ENCODE results near the gene COA1.
"Not testable (repeated sequence)": the region's sequence is repeated elsewhere in the genome, so short reads cannot be mapped to it uniquely, and the experiment has no call there.

The COA1 gene

GRCh38 chr7:43729214-43729923, at the start of gene COA1:
Gene COA1 (minus strand): TSS chr7:43729523. CDS start chr7:43648614, 80,909 bp downstream.
- DNase-seq = peak; percentile 93

DNA sequence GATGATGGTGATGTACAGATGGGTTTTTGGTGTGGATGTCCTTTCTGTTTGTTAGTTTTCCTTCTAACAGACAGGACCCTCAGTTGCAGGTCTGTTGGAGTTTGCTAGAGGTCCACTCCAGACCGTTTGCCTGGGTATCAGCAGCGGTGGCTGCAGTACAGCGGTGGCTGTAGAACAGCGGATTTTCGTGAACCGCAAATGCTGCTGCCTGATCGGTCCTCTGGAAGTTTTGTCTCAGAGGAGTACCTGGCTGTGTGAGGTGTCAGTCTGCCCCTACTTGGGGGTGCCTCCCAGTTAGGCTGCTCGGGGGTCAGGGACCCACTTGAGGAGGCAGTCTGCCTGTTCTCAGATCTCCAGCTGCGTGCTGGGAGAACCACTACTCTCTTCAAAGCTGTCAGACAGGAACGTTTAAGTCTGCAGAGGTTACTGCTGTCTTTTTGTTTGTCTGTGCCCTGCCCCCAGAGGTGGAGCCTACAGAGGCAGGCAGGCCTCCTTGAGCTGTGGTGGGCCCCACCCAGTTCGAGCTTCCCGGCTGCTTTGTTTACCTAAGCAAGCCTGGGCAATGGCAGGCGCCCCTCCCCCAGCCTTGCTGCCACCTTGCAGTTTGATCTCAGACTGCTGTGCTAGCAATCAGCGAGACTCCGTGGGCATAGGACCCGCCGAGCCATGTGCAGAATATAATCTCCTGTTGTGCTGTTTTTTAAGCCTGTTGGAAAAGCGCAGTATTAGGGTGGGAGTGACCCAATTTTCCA, 49.1 kb upstream of the COA1 start:
- not testable (repeated sequence) for DNase-seq

DNA sequence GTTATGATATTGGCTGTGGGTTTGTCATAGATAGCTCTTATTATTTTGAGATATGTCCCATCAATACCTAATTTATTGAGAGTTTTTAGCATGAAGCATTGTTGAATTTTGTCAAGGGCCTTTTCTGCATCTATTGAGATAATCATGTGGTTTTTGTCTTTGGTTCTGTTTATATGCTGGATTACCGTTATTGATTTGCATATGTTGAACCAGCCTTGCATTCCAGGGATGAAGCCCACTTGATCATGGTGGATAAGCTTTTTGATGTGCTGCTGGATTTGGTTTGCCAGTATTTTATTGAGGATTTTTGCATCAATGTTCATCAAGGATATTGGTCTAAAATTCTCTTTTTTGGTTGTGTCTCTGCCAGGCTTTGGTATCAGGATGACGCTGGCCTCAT, 45.9 kb upstream of the COA1 start:
- DNase-seq = not testable (repeated sequence)

DNA sequence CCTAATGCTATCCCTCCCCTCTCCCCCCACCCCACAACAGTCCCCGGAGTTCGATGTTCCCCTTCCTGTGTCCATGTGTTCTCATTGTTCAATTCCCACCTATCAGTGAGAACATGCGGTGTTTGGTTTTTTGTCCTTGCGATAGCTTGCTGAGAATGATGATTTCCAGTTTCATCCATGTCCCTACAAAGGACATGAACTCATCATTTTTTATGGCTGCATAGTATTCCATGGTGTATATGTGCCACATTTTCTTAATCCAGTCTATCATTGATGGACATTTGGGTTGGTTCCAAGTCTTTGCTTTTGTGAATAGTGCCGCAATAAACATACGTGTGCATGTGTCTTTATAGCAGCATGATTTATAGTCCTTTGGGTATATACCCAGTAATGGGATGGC, 43.9 kb upstream of the COA1 start:
- not testable (repeated sequence) for DNase-seq

DNA sequence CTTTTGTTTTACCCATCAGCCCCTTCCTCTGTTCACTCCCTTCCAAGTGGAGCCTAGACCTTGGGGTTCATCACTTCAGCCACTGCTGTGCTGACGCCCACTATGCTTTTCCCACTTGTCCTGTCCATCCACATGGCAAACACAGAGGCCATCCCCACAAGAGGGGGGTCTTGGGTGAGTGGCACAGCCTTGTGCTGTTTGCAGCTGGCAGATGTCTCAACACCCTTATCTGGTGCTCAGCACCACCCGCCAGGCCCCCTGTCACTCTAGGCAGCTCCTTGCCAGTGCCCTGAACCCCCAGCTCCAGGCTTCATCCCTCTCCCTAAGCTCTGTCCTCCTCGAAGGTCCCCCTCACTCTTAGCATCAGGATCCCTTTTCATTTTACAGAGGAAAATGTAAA, 42.2 kb upstream of the COA1 start:
- peak; percentile 38 for DNase-seq

DNA sequence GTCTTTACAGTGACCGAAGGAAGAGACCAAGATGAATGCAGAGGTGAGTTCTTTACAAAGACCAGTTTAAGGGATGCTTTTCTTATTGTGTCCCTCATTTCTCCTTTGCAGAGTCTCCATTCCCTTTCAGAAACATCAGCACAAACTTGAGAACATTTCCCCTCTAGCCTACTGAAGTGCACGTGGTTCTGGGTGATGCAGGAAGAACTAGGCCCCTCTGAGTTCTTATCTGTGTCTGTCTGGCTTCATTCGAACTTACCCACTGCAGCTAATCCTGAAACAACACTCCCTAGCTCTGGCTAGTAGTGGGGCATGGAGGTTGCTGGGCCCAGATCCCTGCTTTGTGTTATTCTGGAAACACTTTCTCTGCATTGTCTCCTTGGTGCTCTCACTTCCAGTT, 41.8 kb upstream of the COA1 start:
- DNase-seq = peak; percentile 32

DNA sequence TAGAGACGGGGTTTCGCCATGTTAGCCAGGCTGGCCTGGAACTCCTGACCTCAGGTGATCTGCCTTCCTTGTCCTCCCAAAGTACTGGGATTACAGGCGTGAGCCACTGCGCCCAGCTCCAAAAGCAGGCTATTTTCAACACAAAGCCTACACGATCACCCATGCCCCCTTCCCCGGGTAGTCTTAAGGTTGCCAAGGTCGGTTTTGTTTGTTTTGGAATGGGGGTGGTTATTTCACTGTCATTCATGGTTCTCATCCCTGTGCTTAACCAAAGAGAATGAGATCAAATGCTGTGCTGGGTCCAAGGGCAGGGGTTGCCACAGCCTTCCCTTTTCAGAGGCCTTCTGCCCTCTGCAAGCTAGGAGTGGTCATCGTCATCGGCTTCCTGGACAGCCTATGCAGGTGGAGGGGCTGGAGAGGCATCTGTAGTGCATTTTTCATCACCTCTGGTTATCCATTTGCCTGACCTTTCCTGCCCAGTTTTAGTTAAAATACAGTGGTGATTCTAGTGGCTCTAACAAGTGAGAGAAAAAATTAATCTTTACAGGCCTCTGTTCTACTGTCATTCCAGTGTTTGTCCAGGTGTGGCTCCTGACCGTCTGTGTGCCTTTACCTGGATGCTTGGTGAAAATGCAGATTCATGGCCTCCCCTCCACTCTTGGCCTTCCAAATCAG, 40.6 kb upstream of the COA1 start:
- peak; percentile 10 for DNase-seq

DNA sequence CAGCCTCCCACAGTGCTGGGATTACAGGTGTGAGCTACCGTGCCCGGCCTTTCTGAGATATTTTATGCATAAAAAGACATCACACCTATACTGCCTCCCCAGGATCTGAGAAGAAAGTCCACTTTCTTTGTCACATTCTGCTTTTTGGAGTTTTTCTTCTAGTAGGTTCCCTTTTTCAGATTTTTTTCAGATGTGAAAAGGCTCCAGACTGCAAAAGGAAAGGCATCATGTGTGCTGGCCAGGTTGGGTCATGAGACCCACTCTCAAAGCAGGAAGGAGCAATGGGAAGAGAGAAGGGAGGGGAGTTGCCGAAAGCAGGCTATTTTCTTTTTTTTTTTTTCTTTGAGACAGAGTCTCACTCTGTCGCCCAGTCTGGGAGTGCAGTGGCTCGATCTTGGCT, 40.0 kb upstream of the COA1 start:
- DNase-seq = peak; percentile 12

DNA sequence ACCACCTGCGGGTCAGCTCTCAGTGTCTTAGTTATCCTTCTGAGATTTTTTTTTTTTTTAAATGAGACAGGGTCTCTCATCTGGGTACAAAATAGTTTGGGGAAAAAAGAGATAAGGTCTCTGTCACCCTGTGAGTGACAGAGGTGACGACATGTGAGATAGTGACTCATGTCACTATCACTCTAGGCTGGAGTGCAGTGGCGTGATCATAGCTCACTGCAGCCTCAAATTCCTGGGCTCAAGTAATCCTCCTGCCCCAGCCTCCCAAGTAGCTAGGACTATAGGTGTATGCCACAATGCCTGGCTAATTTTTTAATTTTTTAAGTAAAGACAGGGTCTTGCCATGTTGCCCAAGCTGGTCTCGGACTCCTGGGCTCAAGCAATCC, 39.6 kb upstream of the COA1 start:
- DNase-seq = peak; percentile 22

- no peak for DNase-seq
Observed at GRCh38 chr7:43768201-43768886, 39.0 kb upstream of the COA1 start.

DNA sequence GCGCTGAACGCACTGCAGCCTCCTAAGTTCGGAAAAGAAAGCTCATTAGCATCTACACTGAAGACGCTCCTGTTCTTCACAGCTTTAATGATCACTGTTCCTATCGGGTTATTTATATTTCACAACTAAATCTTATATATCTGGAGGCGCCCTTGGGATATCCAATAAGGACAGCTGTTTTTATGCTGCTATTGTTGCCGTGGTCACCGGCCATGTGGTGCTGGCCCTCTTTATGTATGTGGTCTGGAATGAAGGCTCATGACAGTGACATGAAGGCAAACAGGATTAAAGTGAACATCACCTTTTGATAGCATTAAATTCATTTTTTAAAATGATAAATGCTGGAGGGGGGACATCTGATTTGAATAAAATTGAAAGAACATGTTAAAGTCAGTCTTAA, 38.0 kb upstream of the COA1 start:
- DNase-seq = no peak

DNA sequence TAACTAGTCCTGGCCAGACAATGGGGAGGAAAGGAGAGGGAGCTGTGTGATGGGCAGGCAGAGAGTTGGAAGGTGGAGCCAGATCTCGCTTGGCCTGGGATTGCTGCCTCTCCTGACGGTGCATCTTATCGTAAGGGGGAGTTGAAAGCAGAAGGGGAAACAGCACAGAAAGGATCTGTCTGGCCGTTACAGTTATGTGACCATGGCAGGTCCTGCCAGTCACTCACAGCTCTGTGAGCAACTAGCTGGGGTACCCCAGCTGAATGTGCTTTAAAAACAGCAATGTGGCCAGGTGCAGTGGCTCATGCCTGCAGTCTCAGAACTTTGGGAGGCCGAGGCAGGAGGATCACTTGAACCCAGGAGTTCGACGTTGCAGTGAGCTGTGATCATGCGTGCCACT, 37.2 kb upstream of the COA1 start:
- no peak for DNase-seq

- no peak for DNase-seq
Observed at GRCh38 chr7:43764807-43765491, 35.6 kb upstream of the COA1 start.

GRCh38 chr7:43764039-43764761, 34.9 kb upstream of the COA1 start:
- no peak for DNase-seq

GRCh38 chr7:43763183-43763582, 33.9 kb upstream of the COA1 start:
- DNase-seq = no peak

DNA sequence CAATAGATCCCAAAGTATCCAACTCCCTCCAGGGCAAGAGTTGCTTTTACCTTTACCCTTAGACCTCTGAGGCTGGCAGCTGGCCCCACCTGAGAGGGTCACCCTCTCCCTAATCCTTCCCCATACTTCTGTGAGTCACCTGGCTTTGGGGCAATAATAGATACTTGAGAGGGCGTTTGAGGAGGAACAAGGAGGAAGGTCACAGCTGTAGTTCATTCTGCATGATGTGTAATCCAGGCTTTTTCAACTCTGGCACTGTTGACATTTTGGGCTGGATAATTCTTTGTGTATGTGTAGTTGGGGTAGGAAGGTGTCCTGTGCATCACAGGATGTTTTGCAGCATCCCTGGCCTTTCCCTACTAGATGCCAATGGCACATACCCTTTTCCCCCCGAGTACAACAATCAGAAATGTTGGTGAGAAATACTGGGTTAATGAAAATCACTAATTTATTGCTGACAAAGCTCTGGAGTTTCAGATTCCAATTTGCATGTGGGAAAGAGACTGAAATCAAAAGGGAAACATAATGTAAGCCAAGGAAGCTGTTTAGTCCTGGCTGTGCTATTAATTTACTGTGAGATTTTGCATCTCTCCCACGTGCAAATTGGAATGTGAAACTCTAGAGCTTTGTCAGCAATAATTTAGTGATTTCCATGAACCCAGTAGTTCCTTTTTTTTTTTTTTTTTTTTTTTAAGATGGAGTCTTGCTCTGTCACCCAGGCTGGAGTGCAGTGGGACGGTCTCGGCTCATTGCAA, 32.8 kb upstream of the COA1 start:
- DNase-seq = no peak

- no peak for DNase-seq
Observed at GRCh38 chr7:43761382-43761781, 32.1 kb upstream of the COA1 start.

DNA sequence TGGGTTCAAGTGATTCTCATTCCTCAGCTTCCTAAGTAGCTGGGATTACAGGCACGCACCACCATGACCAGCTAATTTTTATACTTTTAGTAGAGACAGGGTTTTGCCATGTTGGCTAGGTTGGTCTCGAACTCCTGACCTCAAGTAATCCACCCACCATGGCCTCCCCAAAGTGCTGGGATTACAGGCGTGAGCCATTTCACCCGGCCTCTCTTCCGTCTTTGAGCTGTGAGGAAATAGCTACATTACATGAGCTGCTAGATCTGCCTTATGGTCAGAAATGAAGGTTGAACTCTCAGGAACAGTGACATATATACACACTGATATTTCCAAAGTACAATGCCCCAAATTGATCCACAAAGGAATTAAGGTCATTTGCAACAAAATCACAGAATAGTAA, 31.5 kb upstream of the COA1 start:
- DNase-seq = no peak

DNA sequence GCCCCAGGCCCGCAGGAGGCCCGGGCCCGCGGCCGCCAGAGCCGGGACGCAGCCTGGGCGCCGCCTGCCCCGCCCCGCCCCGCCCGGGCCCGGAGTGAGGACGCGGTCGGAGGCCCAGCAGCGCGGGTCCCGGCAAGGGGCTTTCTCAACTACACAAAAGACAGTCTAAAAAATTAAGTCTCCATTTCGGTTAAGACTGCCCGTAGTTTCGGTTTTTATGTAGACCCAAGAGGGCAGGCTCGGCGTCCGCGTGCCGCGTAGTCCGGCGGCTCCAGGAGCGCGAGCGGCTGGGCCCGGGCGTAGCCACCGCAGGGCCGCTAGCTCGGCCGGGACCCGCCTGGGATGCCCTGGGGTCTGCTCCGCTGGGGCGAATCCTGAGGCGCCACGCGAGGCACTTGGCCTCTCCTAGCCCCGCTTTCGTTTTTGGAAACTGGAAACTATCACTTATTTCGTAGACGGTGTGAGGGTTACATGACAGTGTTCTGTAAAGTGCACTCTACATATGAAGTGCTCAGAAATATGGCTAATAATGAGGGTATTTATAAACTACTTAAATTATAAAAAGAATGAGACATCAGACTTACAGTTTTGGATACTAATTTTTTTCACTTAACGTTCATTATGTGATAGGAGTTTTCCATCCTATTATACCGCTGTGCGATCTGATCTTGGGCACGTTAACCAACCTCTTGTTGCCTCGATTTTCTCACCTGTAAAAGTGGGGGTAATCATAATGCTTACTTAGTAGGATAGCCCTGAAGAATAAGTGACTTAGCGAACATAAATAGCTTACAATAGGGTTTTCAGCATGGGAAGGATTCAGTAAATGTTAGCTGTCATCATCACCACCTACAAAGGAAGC, 29.7 kb upstream of the COA1 start:
- DNase-seq = peak; percentile 72

Data from islet precursor cell (in vitro differentiated cells).